Nephron progenitor cell (in vitro differentiated cells): ENCODE data around the gene G0S2.

Experiments
- DNase-seq: peaks from one replicate; pipeline ENCODE4 v3.0.0; 2021
- H3K27ac Mint-ChIP-seq: 2 replicates; pipeline ENCODE4 v1.8.0; 2021; ENCODE audit warnings: mild to moderate bottlenecking, moderate library complexity, mixed read lengths
- H3K27me3 Mint-ChIP-seq: 2 replicates; pipeline ENCODE4 v1.8.0; 2021; ENCODE audit warnings: mild to moderate bottlenecking, low read depth, mixed read lengths; ENCODE audit not compliant: poor library complexity
- H3K36me3 Mint-ChIP-seq: 2 replicates; pipeline ENCODE4 v1.8.0; 2021; ENCODE audit warnings: low read depth, mixed read lengths
- H3K4me1 Mint-ChIP-seq: 2 replicates; pipeline ENCODE4 v1.8.0; 2021; ENCODE audit warnings: mixed read lengths
- H3K4me3 Mint-ChIP-seq: 2 replicates; pipeline ENCODE4 v1.8.0; 2021; ENCODE audit warnings: mild to moderate bottlenecking, moderate library complexity, mixed read lengths
- H3K9me3 Mint-ChIP-seq: 2 replicates; pipeline ENCODE4 v1.8.0; 2021; ENCODE audit warnings: mild to moderate bottlenecking, moderate library complexity, mixed read lengths
- CTCF ChIP-seq: fragments of 200-600 bp; sonication (generic); IDR thresholded peaks from 2 replicates; pipeline ENCODE4 v1.5.0; 2021; ENCODE audit warnings: antibody characterized with exemption

Gene G0S2

GRCh38 chr1:209703834-209704504 lies 28.8 kb downstream of the G0S2 start:
- TF ChIP-seq CTCF, result no peak
- Mint-ChIP-seq H3K4me3 (no peak overlapping the region), H3K4me1 (peaks cover 22% of the 10 kb centered on the region), H3K27me3 (peaks cover 25% of the 10 kb centered on the region), H3K9me3 (no peaks in the 10 kb centered on the region), H3K27ac (no peak overlapping the region), H3K36me3 (no peaks in the 10 kb centered on the region)
- no peak for DNase-seq

- H3K27me3 Mint-ChIP-seq, result peaks cover 24% of the 10 kb centered on the region
Measured at GRCh38 chr1:209704584-209704983, 29.4 kb downstream of the G0S2 start, which contains the start of gene HSD11B1. Gene HSD11B1 (plus strand): TSS chr1:209704846. CDS start chr1:209704943, 97 bp downstream.

GRCh38 chr1:209705033-209705598 lies 29.9 kb downstream of the G0S2 start:
- H3K4me3 Mint-ChIP-seq, result no peak overlapping the region
- H3K27me3 Mint-ChIP-seq, result peaks cover 24% of the 10 kb centered on the region
- no peaks in the 10 kb centered on the region for H3K9me3 Mint-ChIP-seq
- TF ChIP-seq CTCF, result no peak
- H3K4me1 Mint-ChIP-seq, result peaks cover 22% of the 10 kb centered on the region
- H3K27ac Mint-ChIP-seq, result no peak overlapping the region
- H3K36me3 Mint-ChIP-seq, result no peaks in the 10 kb centered on the region
- no peak for DNase-seq

More at GRCh38 chr1:209704584-209704983, 29.4 kb downstream of the G0S2 start, which contains the start of gene HSD11B1:
- Mint-ChIP-seq H3K27ac (no peak within 1 kb of the TSS), H3K4me3 (no peak within 1 kb of the TSS), H3K36me3 (no peaks in the 10 kb centered on the region), H3K9me3 (no peaks in the 10 kb centered on the region), H3K4me1 (peaks cover 22% of the 10 kb centered on the region)
- no peak for DNase-seq
- TF ChIP-seq CTCF, result no peak

- Mint-ChIP-seq H3K4me1 (peaks cover 22% of the 10 kb centered on the region), H3K9me3 (no peaks in the 10 kb centered on the region), H3K36me3 (no peaks in the 10 kb centered on the region), H3K27me3 (peaks cover 25% of the 10 kb centered on the region), H3K27ac (no peak overlapping the region), H3K4me3 (no peak overlapping the region)
- no peak for TF ChIP-seq CTCF
- DNase-seq, result no peak
Measured at GRCh38 chr1:209706622-209707021, 31.4 kb downstream of the G0S2 start.

- Mint-ChIP-seq H3K36me3 (no peaks in the 10 kb centered on the region), H3K27ac (no peak overlapping the region), H3K27me3 (peaks cover 21% of the 10 kb centered on the region), H3K9me3 (no peaks in the 10 kb centered on the region), H3K4me1 (peaks cover 22% of the 10 kb centered on the region), H3K4me3 (no peak overlapping the region)
- TF ChIP-seq CTCF, result no peak
- no peak for DNase-seq
Measured at GRCh38 chr1:209707308-209707707, 32.1 kb downstream of the G0S2 start.

GRCh38 chr1:209708297-209708696 lies 33.1 kb downstream of the G0S2 start:
- Mint-ChIP-seq H3K4me1 (peaks cover 22% of the 10 kb centered on the region), H3K27me3 (peaks cover 21% of the 10 kb centered on the region), H3K4me3 (no peak overlapping the region), H3K36me3 (no peaks in the 10 kb centered on the region), H3K9me3 (no peaks in the 10 kb centered on the region), H3K27ac (no peak overlapping the region)
- TF ChIP-seq CTCF, result no peak
- peak; percentile 20 for DNase-seq
